Spleen (tissue), 11 donors: Measurements from ENCODE around the gene TCF7L1. TPM values are rescaled to one million over a fixed set of nuclear protein-coding genes. Genes with fewer than 3 reads are reported as not detected.
"Not testable (repeated sequence)": the region's sequence is repeated elsewhere in the genome, so short reads cannot be mapped to it uniquely, and the experiment has no call there.

ENCODE experiments used
- DNase-seq: peaks from one replicate; pipeline ENCODE4 v3.0.0-alpha.2; 2020
- H3K27ac ChIP-seq, 8 donors: fragments of 200-600 bp; sonication (generic) in 7 of 8; 1 replicate in 4 of 8; 2 replicates in 4 of 8; pipeline versions ENCODE4 v1.5.0 to v1.8.0; 2016 to 2021; ENCODE audit warnings: inconsistent platforms in 4 of 8, mild to moderate bottlenecking in 4 of 8, moderate library complexity in 1 of 8
- H3K27me3 ChIP-seq, 7 donors: fragments of 200-600 bp; sonication (generic) in 6 of 7; replicated peaks in 1 of 7; 1 replicate in 4 of 7; 2 replicates in 3 of 7; pipeline versions ENCODE4 v1.5.0 to v1.8.0; 2016 to 2021; ENCODE audit warnings: inconsistent platforms in 3 of 7, mild to moderate bottlenecking in 1 of 7
- H3K36me3 ChIP-seq, 6 donors: fragments of 200-600 bp; sonication (generic) in 5 of 6; 1 replicate in 4 of 6; 2 replicates in 2 of 6; pipeline versions ENCODE4 v1.5.0 to v1.8.0; 2016 to 2021; ENCODE audit warnings: inconsistent platforms in 2 of 6
- H3K4me1 ChIP-seq, 6 donors: fragments of 200-600 bp; sonication (generic) in 5 of 6; 1 replicate in 3 of 6; 2 replicates in 3 of 6; pipeline versions ENCODE4 v1.5.0 to v1.8.0; 2016 to 2021; ENCODE audit warnings: inconsistent platforms in 3 of 6
- H3K4me3 ChIP-seq, 8 donors: fragments of 200-600 bp; sonication (generic) in 7 of 8; 1 replicate in 4 of 8; 2 replicates in 4 of 8; pipeline versions ENCODE4 v1.5.0 to v1.8.0; 2016 to 2021; ENCODE audit warnings: inconsistent platforms in 4 of 8, mild to moderate bottlenecking in 4 of 8, moderate library complexity in 2 of 8
- H3K9me3 ChIP-seq, 8 donors: fragments of 200-600 bp; sonication (generic) in 7 of 8; 1 replicate in 4 of 8; 2 replicates in 4 of 8; pipeline versions ENCODE4 v1.5.0 to v1.8.0; 2016 to 2021; ENCODE audit warnings: inconsistent platforms in 4 of 8
- POLR2A ChIP-seq, 3 donors: fragments of 450-650 bp; IDR thresholded peaks; one replicate each; pipeline ENCODE4 v1.5.1; 2017; ENCODE audit warnings: antibody characterized with exemption in 3 of 3, mild to moderate bottlenecking in 1 of 3
- POLR2AphosphoS5 ChIP-seq, 3 donors: sonication (generic); formaldehyde crosslinking; IDR thresholded peaks; one replicate each; pipeline ENCODE4 v1.5.1; 2017; ENCODE audit warnings: antibody characterized with exemption in 3 of 3
- WGBS, 5 donors: extraction: QIAGEN DNeasy Blood & Tissue Kit in 3 of 5; methylation state at CpG; one replicate each; pipeline versions ENCODE4 v1.1.5 to v1.1.7; 2013 to 2018; 5-methylcytosine and 5-hydroxymethylcytosine counted together
- intact Hi-C: fragments of 100-400 bp; cut with DNase I; formaldehyde crosslinking; loops from one replicate; pipeline ENCODE4 v1.15.0; 2023; ENCODE audit warnings: low total_unique reads
- polyA plus RNA-seq, 3 donors: library from polyadenylated mRNA; stranded (reverse); fragments of 200-250 nt; gene quantifications; one replicate each; pipeline ENCODE4 v1.2.1, GENCODE V29; 2013
- total RNA-seq, 7 donors: library from RNA; depleted of rRNA in 3 of 7; stranded (reverse); fragments of >200 nt in 3 of 7; fragmentation: NEBNext Ultra II Directional in 4 of 7; extraction: Animal tissue kit (Norgen Biotek cat#: 25700) in 4 of 7; gene quantifications; one replicate each; pipeline versions ENCODE4 v1.1.0 to v1.2.1, GENCODE V29; 2016 to 2021
- TF ChIP-seq, protein P1 (sequence below), 11 experiments: fragments of 200-600 bp in 7 of 11; fragments of 450-650 bp in 4 of 11; sonication (generic) in 4 of 11; IDR thresholded peaks in 8 of 11; conservative IDR thresholded peaks in 3 of 11; 1 replicate in 7 of 11; 2 replicates in 4 of 11; pipeline versions ENCODE4 v1.4.0 to v1.8.0; 2016 to 2021; ENCODE audit warnings: antibody characterized with exemption in 11 of 11, inconsistent platforms in 4 of 11, mild to moderate bottlenecking in 1 of 11
- donor health status: healthy with polysubstance abuse.
- donor health status: DM: no; HTN: no; CAD: no; lungs with moderate emphysema.
- donor health status: DM: no; HTN: no; CAD: no.
- donor health status: Bipolar disorder and iron deficiency.
- donor health status: healthy.
- donor health status: DM: no; HTN: no; CAD: no.
- donor health status: DM: yes; HTN: yes; CAD: no.

TCF7L1 gene
- total and polyA plus RNA-seq, 10 donors: 2.0 to 15.8 (median 6.4) TPM

DNA sequence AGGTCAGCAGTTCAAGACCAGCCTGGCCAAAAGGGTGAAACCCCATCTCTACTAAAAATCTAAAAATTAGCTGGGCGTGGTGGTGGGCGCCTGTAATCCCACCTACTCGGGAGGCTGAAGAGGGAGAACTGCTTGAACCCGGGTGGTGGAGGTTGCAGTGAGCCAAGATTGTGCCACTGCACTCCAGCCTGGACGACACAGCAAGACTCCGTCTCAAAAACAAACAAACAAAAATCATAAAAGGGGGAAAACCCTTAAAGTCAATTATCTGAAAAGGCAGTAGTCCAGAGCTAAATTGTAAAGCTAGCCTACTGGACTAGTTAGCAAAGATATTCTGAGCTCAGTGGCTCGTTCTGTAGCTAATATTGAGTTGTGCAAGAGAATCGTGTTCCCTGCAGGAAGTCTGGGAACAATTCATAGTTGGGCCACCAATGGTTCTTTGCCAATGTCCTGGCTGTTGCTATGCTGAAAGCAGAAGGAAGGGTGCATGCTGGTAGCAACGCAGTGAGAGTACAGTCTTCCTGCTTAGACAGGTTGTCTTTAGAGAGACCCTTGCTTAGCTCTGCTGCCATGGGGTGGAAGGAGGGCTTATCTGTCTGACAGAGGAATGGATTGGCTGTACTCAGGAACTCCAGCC lies 190.3 kb downstream of the TCF7L1 start:
- H3K4me3 ChIP-seq: peak overlapping the region in 1 of 8 donors; percentile 91
- H3K4me1 ChIP-seq: peaks cover 58 to 91% (median 86%) of the 10 kb centered on the region in 6 donors
- TF ChIP-seq POLR2AphosphoS5 (IDR thresholded peaks at IDR 0.05) (no peak), POLR2A (IDR thresholded peaks at IDR 0.05) (no peak)
- TF ChIP-seq, protein P1, sequence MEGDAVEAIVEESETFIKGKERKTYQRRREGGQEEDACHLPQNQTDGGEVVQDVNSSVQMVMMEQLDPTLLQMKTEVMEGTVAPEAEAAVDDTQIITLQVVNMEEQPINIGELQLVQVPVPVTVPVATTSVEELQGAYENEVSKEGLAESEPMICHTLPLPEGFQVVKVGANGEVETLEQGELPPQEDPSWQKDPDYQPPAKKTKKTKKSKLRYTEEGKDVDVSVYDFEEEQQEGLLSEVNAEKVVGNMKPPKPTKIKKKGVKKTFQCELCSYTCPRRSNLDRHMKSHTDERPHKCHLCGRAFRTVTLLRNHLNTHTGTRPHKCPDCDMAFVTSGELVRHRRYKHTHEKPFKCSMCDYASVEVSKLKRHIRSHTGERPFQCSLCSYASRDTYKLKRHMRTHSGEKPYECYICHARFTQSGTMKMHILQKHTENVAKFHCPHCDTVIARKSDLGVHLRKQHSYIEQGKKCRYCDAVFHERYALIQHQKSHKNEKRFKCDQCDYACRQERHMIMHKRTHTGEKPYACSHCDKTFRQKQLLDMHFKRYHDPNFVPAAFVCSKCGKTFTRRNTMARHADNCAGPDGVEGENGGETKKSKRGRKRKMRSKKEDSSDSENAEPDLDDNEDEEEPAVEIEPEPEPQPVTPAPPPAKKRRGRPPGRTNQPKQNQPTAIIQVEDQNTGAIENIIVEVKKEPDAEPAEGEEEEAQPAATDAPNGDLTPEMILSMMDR (IDR thresholded peaks at IDR 0.05 in 8 of 11, conservative IDR thresholded peaks at IDR 0.05 in 3 of 11): no peak
- H3K27ac ChIP-seq: peak overlapping the region in 3 of 8 donors; percentile 26 to 99 (median 96)
- WGBS, 5 donors: 62 to 84% (median 75%) methylated on average over 9 of the region's 9 CpGs
- H3K36me3 ChIP-seq: peaks cover 0 to 80% (median 59%) of the 10 kb centered on the region in 6 donors
- intact Hi-C loops: no loop called here
- no peaks in the 10 kb centered on the region for H3K27me3 ChIP-seq
- no peak for DNase-seq
- no peaks in the 10 kb centered on the region for H3K9me3 ChIP-seq

DNA sequence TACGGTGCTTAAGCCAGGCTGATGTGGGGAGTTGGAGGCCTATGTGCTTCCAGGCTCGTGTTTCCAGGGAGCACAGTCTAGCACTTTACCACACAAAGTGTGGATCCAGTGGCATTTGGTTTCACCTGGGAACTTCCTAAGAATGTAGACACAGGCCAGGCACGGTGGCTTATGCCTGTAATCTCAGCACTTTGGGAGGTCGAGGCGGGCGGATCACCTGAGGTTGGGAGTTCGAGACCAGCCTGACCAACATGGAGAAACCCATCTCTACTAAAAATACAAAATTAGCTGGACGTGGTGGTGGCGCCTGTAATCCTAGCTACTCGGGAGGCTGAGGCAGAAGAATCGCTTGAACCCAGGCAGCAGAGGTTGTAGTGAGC lies 190.8 kb downstream of the TCF7L1 start:
- intact Hi-C loops, H3K9me3 ChIP-seq, DNase-seq, H3K27me3 ChIP-seq: not testable (repeated sequence)
- peak overlapping the region in 2 of 8 donors; percentile 86 to 91 for H3K4me3 ChIP-seq
- peaks cover 54 to 91% (median 85%) of the 10 kb centered on the region in 6 donors for H3K4me1 ChIP-seq
- H3K36me3 ChIP-seq: peaks cover 0 to 75% (median 57%) of the 10 kb centered on the region in 6 donors
- H3K27ac ChIP-seq: peak overlapping the region in 3 of 8 donors; percentile 26 to 99 (median 96)
- 84 to 94% (median 91%) methylated on average over 11 of the region's 11 CpGs for WGBS, 5 donors

DNA sequence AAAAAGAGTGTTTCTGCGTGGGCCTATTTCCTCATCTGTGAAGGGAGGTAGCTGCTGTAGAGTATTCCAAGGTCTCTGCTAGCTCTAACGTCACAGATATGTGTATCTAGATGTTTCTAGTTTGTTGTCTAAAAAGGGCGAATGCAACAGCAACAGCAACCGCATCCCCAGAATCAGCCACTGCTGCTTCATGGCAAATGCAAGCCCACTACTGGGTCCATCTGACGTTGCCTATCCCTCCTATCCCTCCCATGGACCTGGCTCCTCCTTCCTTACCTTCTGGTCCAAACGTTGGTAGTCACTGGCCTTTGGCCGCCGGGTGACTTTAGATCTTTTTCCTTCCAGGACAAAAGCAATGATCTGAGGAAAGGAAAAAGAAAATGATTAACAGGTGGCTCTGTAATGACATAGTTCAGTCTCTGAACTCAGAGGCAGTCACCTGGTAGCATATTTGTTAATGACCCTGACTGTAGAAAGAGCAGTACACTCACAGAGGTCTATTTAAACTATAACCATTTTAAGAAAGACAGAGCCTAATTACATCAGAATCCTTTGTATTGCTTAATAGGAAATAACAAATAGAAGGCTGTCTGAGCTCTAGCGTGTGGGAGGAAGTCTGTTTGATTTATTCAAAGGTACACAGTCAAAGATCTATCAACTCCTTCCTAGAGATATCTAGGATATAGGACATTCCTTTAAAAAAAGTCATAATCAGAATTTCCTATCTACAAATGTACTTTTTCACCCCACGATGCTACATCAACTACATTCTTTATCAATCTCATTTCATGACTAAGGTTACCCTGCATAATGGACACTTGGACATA lies 191.7 kb downstream of the TCF7L1 start:
- no peak for DNase-seq
- Histone ChIP-seq H3K27me3 (no peaks in the 10 kb centered on the region), H3K4me3 (peak overlapping the region; percentile 66 to 92 (median 77)), H3K4me1 (peaks cover 46 to 90% (median 77%) of the 10 kb centered on the region in 6 donors), H3K9me3 (no peaks in the 10 kb centered on the region), H3K27ac (peak overlapping the region in 7 of 8 donors; percentile 36 to 99 (median 99)), H3K36me3 (peaks cover 0 to 67% (median 49%) of the 10 kb centered on the region in 6 donors)
- intact Hi-C loops: no loop called here
- no peak for TF ChIP-seq POLR2A (IDR thresholded peaks at IDR 0.05)
- TF ChIP-seq, protein P1 (IDR thresholded peaks at IDR 0.05 in 8 of 11, conservative IDR thresholded peaks at IDR 0.05 in 3 of 11): no peak
- no peak for TF ChIP-seq POLR2AphosphoS5 (IDR thresholded peaks at IDR 0.05)
- WGBS, 5 donors: 38 to 50% (median 41%) methylated on average over 10 of the region's 10 CpGs

DNA sequence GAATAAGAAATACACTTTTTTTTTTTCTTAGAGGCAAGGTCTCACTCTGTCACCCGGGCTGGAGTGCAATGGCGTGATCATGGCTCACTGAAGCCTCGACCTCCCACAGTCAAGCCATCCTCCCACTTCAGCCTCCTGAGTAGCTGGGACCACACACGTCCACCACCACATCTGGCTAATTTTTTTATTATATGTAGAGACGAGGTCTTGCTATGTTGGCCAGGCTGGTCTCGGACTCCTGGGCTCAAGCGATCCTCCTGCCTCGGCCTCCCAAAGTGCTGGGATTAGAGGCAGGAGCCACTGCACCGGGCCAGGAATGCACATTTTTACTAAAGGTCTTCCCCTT lies 192.2 kb downstream of the TCF7L1 start:
- Histone ChIP-seq H3K9me3 (no peaks in the 10 kb centered on the region), H3K36me3 (peaks cover 0 to 61% (median 43%) of the 10 kb centered on the region in 6 donors), H3K27ac (peak overlapping the region in 7 of 8 donors; percentile 36 to 99 (median 99)), H3K27me3 (no peaks in the 10 kb centered on the region), H3K4me1 (peaks cover 45 to 84% (median 72%) of the 10 kb centered on the region in 6 donors), H3K4me3 (peak overlapping the region; percentile 66 to 92 (median 77))
- TF ChIP-seq POLR2AphosphoS5 (IDR thresholded peaks at IDR 0.05) (no peak), POLR2A (IDR thresholded peaks at IDR 0.05) (no peak)
- TF ChIP-seq, protein P1 (IDR thresholded peaks at IDR 0.05 in 8 of 11, conservative IDR thresholded peaks at IDR 0.05 in 3 of 11): no peak
- WGBS, 5 donors: 41 to 61% (median 55%) methylated on average over 9 of the region's 9 CpGs
- no peak for DNase-seq
- intact Hi-C loops: no loop called here
